H1 (cell line): ENCODE results near the gene NLRC5. TPM values are rescaled to one million over a fixed set of nuclear protein-coding genes. Genes with fewer than 3 reads are reported as not detected.

Experiments
- CTCF ChIA-PET: fragments of 300-600 bp; sonication (Branson Sonifier 250); formaldehyde crosslinking; loops from one replicate; lab custom pipeline; 2021; ENCODE audit not compliant: partially characterized antibody; lab: Charles Lee
- POLR2A ChIA-PET: fragments of 300-600 bp; sonication (Branson Sonifier 250); formaldehyde crosslinking; loops from one replicate; lab custom pipeline; 2021; ENCODE audit warnings: inconsistent platforms; ENCODE audit not compliant: partially characterized antibody; lab: Charles Lee
- DNase-seq, 2 experiments: peaks; one replicate each; pipeline versions ENCODE4 v3.0.0 to v3.0.0-alpha.2; 2010 to 2022; ENCODE audit warnings: low spot score in 2 of 2, low read depth in 1 of 2, mixed read lengths in 1 of 2
- FAIRE-seq: peaks from 2 replicates; lab custom pipeline; 2011; peaks lifted over from hg19 to GRCh38; lab: Jason Lieb, UNC
- H2AFZ ChIP-seq: 2 replicates; pipeline ENCODE4 v1.8.1; 2012; ENCODE audit warnings: low read length, inconsistent platforms
- H2AK5ac ChIP-seq: 2 replicates; pipeline ENCODE4 v1.6.1; 2013; ENCODE audit warnings: low read depth, low read length
- H2BK120ac ChIP-seq: replicated peaks from 2 replicates; pipeline ENCODE3; 2013; ENCODE audit warnings: low read depth, low read length, inconsistent platforms
- H2BK12ac ChIP-seq: 2 replicates; pipeline ENCODE4 v1.6.1; 2013; ENCODE audit warnings: low read depth, low read length
- H2BK15ac ChIP-seq: 2 replicates; pipeline ENCODE4 v1.6.1; 2013; ENCODE audit warnings: low read length
- H2BK20ac ChIP-seq: 2 replicates; pipeline ENCODE4 v1.6.1; 2013; ENCODE audit warnings: low read length
- H2BK5ac ChIP-seq: 2 replicates; pipeline ENCODE4 v1.6.1; 2013; ENCODE audit warnings: low read depth, low read length
- H3K14ac ChIP-seq: 2 replicates; pipeline ENCODE4 v1.6.1; 2013; ENCODE audit warnings: inconsistent platforms; ENCODE audit not compliant: insufficient read length
- H3K18ac ChIP-seq: 2 replicates; pipeline ENCODE4 v1.6.1; 2013; ENCODE audit warnings: low read length; ENCODE audit errors: extremely low read depth
- H3K23ac ChIP-seq: 2 replicates; pipeline ENCODE4 v1.6.1; 2013; ENCODE audit warnings: inconsistent platforms; ENCODE audit not compliant: insufficient read length
- H3K23me2 ChIP-seq: 2 replicates; pipeline ENCODE4 v1.6.1; 2013; ENCODE audit warnings: low read depth, low read length
- H3K27ac ChIP-seq: 2 replicates; pipeline ENCODE4 v1.6.1; 2011; ENCODE audit warnings: low read depth, low read length, inconsistent platforms
- H3K27me3 ChIP-seq, 4 experiments: replicated peaks in 1 of 4; 1 replicate in 1 of 4; 2 replicates in 3 of 4; pipeline versions ENCODE4 v1.6.1 to v1.8.1; 2011 to 2013; ENCODE audit warnings: low read length in 3 of 4, mild to moderate bottlenecking in 3 of 4, inconsistent platforms in 2 of 4, mixed read lengths in 2 of 4, moderate library complexity in 1 of 4; ENCODE audit not compliant: control insufficient read depth in 3 of 4, insufficient read depth in 3 of 4; ENCODE audit errors: extremely low read depth in 1 of 4
- H3K36me3 ChIP-seq, 4 experiments: 2 replicates each; pipeline versions ENCODE4 v1.6.1 to v1.8.1; 2011 to 2013; ENCODE audit warnings: mild to moderate bottlenecking in 4 of 4, low read length in 3 of 4, moderate library complexity in 2 of 4, control low read depth in 1 of 4, inconsistent platforms in 1 of 4; ENCODE audit not compliant: insufficient read depth in 4 of 4, control insufficient read depth in 2 of 4
- H3K4ac ChIP-seq: replicated peaks from 2 replicates; pipeline ENCODE3; 2013; ENCODE audit warnings: low read length, low read depth, mixed read lengths, inconsistent platforms; ENCODE audit not compliant: insufficient read length
- H3K4me1 ChIP-seq, 4 experiments: replicated peaks in 1 of 4; 1 replicate in 1 of 4; 2 replicates in 3 of 4; pipeline versions ENCODE4 v1.6.1 to v1.8.1; 2011 to 2013; ENCODE audit warnings: low read length in 3 of 4, inconsistent platforms in 2 of 4, mixed read lengths in 1 of 4; ENCODE audit not compliant: insufficient read depth in 4 of 4, control insufficient read depth in 3 of 4
- H3K4me2 ChIP-seq, 2 experiments: 2 replicates each; pipeline versions ENCODE4 v1.6.1 to v1.8.1; 2011 to 2013; ENCODE audit warnings: low read depth in 2 of 2, low read length in 2 of 2, control low read depth in 1 of 2, inconsistent platforms in 1 of 2, mild to moderate bottlenecking in 1 of 2; ENCODE audit not compliant: insufficient read depth in 1 of 2
- H3K4me3 ChIP-seq, 4 experiments: fragments of 200-600, 300-600 bp in 1 of 4; sonication (generic), shearing (Covaris generic), sonication (Bioruptor Twin) in 1 of 4; 2 replicates each; pipeline versions ENCODE4 v1.5.1 to v1.8.1; 2011 to 2016; ENCODE audit warnings: low read length in 4 of 4, low read depth in 3 of 4, control low read depth in 2 of 4, inconsistent platforms in 2 of 4, mild to moderate bottlenecking in 2 of 4, mixed read lengths in 1 of 4, moderate library complexity in 1 of 4; ENCODE audit not compliant: insufficient read depth in 2 of 4; ENCODE audit errors: extremely low read depth in 1 of 4
- H3K56ac ChIP-seq: replicated peaks from 2 replicates; pipeline ENCODE3; 2013; ENCODE audit warnings: low read depth, mild to moderate bottlenecking, mixed read lengths, low read length, inconsistent platforms; ENCODE audit not compliant: insufficient read length
- H3K79me1 ChIP-seq: 2 replicates; pipeline ENCODE4 v1.6.1; 2013; ENCODE audit warnings: low read depth, low read length, control low read depth
- H3K79me2 ChIP-seq, 2 experiments: 2 replicates each; pipeline versions ENCODE4 v1.6.1 to v1.8.1; 2012 to 2013; ENCODE audit warnings: low read length in 2 of 2, mild to moderate bottlenecking in 2 of 2, inconsistent platforms in 1 of 2; ENCODE audit not compliant: insufficient read depth in 2 of 2, control insufficient read depth in 1 of 2
- H3K9ac ChIP-seq, 4 experiments: replicated peaks in 1 of 4; 1 replicate in 1 of 4; 2 replicates in 3 of 4; pipeline versions ENCODE4 v1.6.1 to v1.8.1; 2011 to 2013; ENCODE audit warnings: low read depth in 3 of 4, low read length in 3 of 4, control low read depth in 2 of 4, mild to moderate bottlenecking in 2 of 4, moderate library complexity in 2 of 4, inconsistent platforms in 1 of 4; ENCODE audit errors: extremely low read depth in 1 of 4
- H3K9me3 ChIP-seq, 2 experiments: 2 replicates each; pipeline versions ENCODE4 v1.6.1 to v1.8.1; 2012 to 2013; ENCODE audit warnings: mild to moderate bottlenecking in 2 of 2, moderate library complexity in 2 of 2, control low read depth in 1 of 2, inconsistent platforms in 1 of 2, low read depth in 1 of 2, low read length in 1 of 2, mixed read lengths in 1 of 2; ENCODE audit not compliant: insufficient read depth in 2 of 2
- H4K20me1 ChIP-seq, 2 experiments: replicated peaks in 1 of 2; 2 replicates each; pipeline versions ENCODE3 to v1.8.1; 2011 to 2013; ENCODE audit warnings: inconsistent platforms in 2 of 2, low read length in 2 of 2, mild to moderate bottlenecking in 1 of 2; ENCODE audit not compliant: insufficient read depth in 2 of 2, control insufficient read depth in 1 of 2
- H4K5ac ChIP-seq: 2 replicates; pipeline ENCODE4 v1.6.1; 2013; ENCODE audit warnings: low read length, low read depth, mixed read lengths, inconsistent platforms; ENCODE audit not compliant: insufficient read length
- H4K8ac ChIP-seq: 2 replicates; pipeline ENCODE4 v1.8.0; 2013; ENCODE audit warnings: mild to moderate bottlenecking, moderate library complexity, low read length, inconsistent platforms; ENCODE audit not compliant: insufficient read depth; ENCODE audit errors: extremely low read depth
- H4K91ac ChIP-seq: replicated peaks from 2 replicates; pipeline ENCODE3; 2013; ENCODE audit warnings: low read length, mixed read lengths, inconsistent platforms; ENCODE audit not compliant: insufficient read length
- POLR2A ChIP-seq, 2 experiments: IDR thresholded peaks; 1 replicate in 1 of 2; 2 replicates in 1 of 2; pipeline ENCODE4 v1.6.1; 2011; ENCODE audit warnings: low read depth in 2 of 2, low read length in 2 of 2, mild to moderate bottlenecking in 2 of 2; ENCODE audit errors: control extremely low read depth in 1 of 2
- RNF2 ChIP-seq: fragments of 200-900, 300-1000 bp; sonication (generic); IDR thresholded peaks from 2 replicates; pipeline ENCODE4 v1.7.1; 2016; ENCODE audit warnings: borderline replicate concordance, low read depth, mild to moderate bottlenecking, antibody characterized with exemption, low read length; ENCODE audit not compliant: poor library complexity, severe bottlenecking; ENCODE audit errors: missing control alignments
- SUZ12 ChIP-seq: fragments of 200-600 bp; sonication (generic); IDR thresholded peaks from 2 replicates; pipeline ENCODE4 v1.6.1; 2012; ENCODE audit warnings: mild to moderate bottlenecking, inconsistent platforms, low read length, moderate library complexity, mixed read lengths
- WGBS, 2 experiments: shearing (Covaris generic) in 1 of 2; methylation state at CpG; one replicate each; pipeline versions ENCODE4 v1.1.6 to v1.1.7; 2013 to 2015; ENCODE audit warnings: low lambda C conversion rate in 2 of 2, mixed read lengths in 2 of 2, inconsistent platforms in 1 of 2, low coverage in 1 of 2, missing lambda C conversion rate in 1 of 2; ENCODE audit not compliant: insufficient replicate concordance in 2 of 2, insufficient coverage in 1 of 2, insufficient read length in 1 of 2; ENCODE audit errors: extremely low coverage in 1 of 2, missing lambda C conversion rate in 1 of 2; 5-methylcytosine and 5-hydroxymethylcytosine counted together
- polyA plus RNA-seq, 7 experiments: library from polyadenylated mRNA; depleted of rRNA in 3 of 7; stranded (reverse) in 5 of 7; unstranded in 2 of 7; fragments of >200 nt in 5 of 7; fragments of 200-250 nt in 2 of 7; gene quantifications; 1 replicate in 5 of 7; 2 replicates in 1 of 7; 4 replicates in 1 of 7; pipeline versions ENCODE4 v1.2.1 to v1.2.3, GENCODE V29; 2011 to 2013; ENCODE audit warnings: missing spikeins in 2 of 7, mixed read lengths in 2 of 7
- total RNA-seq: library from RNA; stranded (reverse); fragmentation: NEBNext Ultra II Directional; extraction: Animal tissue kit (Norgen Biotek cat#: 25700); gene quantifications from 2 replicates; pipeline ENCODE4 v1.2.1, GENCODE V29; 2021

The NLRC5 gene
- total and polyA plus RNA-seq, 2 of the 8 experiments (the other 6 are each of a cell fraction or from before 2014, with no cell fraction given) = 2.2 to 3.2 TPM

DNA sequence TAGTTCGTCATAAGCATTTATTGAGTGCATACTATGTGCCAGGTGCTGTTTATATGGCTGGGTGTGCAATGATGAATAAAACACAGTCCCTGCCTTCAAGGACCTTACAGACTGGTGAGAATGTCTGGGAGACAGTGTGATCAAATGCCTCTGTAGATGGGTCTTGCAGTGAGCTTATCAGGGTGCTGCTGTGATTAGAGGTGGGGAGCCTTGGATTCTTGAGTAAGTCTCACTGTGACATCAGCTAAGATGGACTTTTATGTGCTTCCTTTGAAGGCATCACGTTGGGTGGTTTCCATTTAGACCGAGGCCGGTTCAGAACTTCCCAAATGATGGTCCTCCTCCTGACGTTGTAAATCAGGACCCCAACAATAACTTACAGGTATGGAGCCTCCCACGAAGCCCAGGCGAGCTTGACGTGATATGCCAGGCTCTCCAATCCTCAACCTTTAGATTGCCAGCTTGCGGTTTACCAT is 47.5 kb upstream of the NLRC5 start:
- H2BK5ac ChIP-seq = no peak overlapping the region
- H3K23me2 ChIP-seq = no peaks in the 10 kb centered on the region
- no peak overlapping the region for H4K8ac ChIP-seq
- H2BK12ac ChIP-seq = no peak overlapping the region
- H3K23ac ChIP-seq = no peak overlapping the region
- TF ChIP-seq POLR2A (IDR thresholded peaks at IDR 0.05; ENCODE audit: control extremely low read depth in 1 of 2, low read depth in 2 of 2, low read length in 2 of 2) (peak in 1 of 2 experiments; percentile 48; a peak in 1 of 3 replicates), RNF2 (no peak), SUZ12 (no peak)
- POLR2A ChIA-PET = interaction anchor here (0.6 to 8.0 kb wide), 7 partner anchors 8 to 86 kb away, joined by 3 to 125 read pairs (median 3); partner anchors contain the start of gene HERPUD1
- H4K20me1 ChIP-seq = peaks cover 2 to 3% of the 10 kb centered on the region in 2 experiments
- no peaks in the 10 kb centered on the region for H3K9me3 ChIP-seq
- H3K27ac ChIP-seq = no peak overlapping the region
- H3K4me3 ChIP-seq = no peak overlapping the region
- H2AK5ac ChIP-seq = no peak overlapping the region
- CTCF ChIA-PET = interaction anchor here (0.7 to 1.9 kb wide), 6 partner anchors 9 to 876 kb away, joined by 3 to 15 read pairs (median 3); no protein-coding TSS in a partner anchor
- peaks cover 13 to 76% (median 60%) of the 10 kb centered on the region in 4 experiments for H3K36me3 ChIP-seq
- H4K5ac ChIP-seq = no peak overlapping the region
- H3K79me1 ChIP-seq = no peaks in the 10 kb centered on the region
- H3K56ac ChIP-seq = no peak overlapping the region
- H3K79me2 ChIP-seq = no peaks in the 10 kb centered on the region
- FAIRE-seq = no peak
- no peak overlapping the region for H3K4me2 ChIP-seq
- DNase-seq = no peak
- H3K14ac ChIP-seq = no peak overlapping the region
- no peak overlapping the region for H3K9ac ChIP-seq
- H2AFZ ChIP-seq = no peak overlapping the region
- H3K4ac ChIP-seq = no peak overlapping the region
- H4K91ac ChIP-seq = no peak overlapping the region
- H3K4me1 ChIP-seq = no peaks in the 10 kb centered on the region
- H2BK20ac ChIP-seq = no peak overlapping the region
- 84% methylated on average over 9 of the region's 9 CpGs; no CpG with 5 or more reads in 1 of the 2 experiments for WGBS, 2 experiments
- H2BK120ac ChIP-seq = no peak overlapping the region
- no peak overlapping the region for H2BK15ac ChIP-seq
- H3K18ac ChIP-seq = no peak overlapping the region
- no peaks in the 10 kb centered on the region for H3K27me3 ChIP-seq
